LoVo (cell line): ENCODE data around the gene RAI1.

Experiments used
- DNase-seq: peaks from one replicate; pipeline ENCODE4 v3.0.0-alpha.2; 2016; ENCODE audit warnings: low spot score

RAI1 gene

GRCh38 chr17:17766077-17766743 lies 85.0 kb downstream of the RAI1 start:
- DNase-seq, result no peak

GRCh38 chr17:17766744-17767120 lies 85.5 kb downstream of the RAI1 start:
- no peak for DNase-seq

- DNase-seq, result no peak
These were observed 86.1 kb downstream of the RAI1 start for GRCh38 chr17:17767154-17767869.

- DNase-seq, result no peak
These were observed 86.7 kb downstream of the RAI1 start for GRCh38 chr17:17767887-17768418.

GRCh38 chr17:17768424-17769088 lies 87.3 kb downstream of the RAI1 start:
- no peak for DNase-seq

- no peak for DNase-seq
These were observed 88.8 kb downstream of the RAI1 start for GRCh38 chr17:17769869-17770631.

- DNase-seq, result no peak
These were observed 89.4 kb downstream of the RAI1 start for GRCh38 chr17:17770632-17771044.

GRCh38 chr17:17771498-17772201 lies 90.4 kb downstream of the RAI1 start:
- DNase-seq, result no peak

GRCh38 chr17:17772231-17772630 lies 91.0 kb downstream of the RAI1 start:
- DNase-seq, result no peak

GRCh38 chr17:17774009-17774881 lies 93.0 kb downstream of the RAI1 start:
- DNase-seq, result no peak

- no peak for DNase-seq
These were observed 95.6 kb downstream of the RAI1 start for GRCh38 chr17:17776889-17777288.

- DNase-seq, result no peak
These were observed 97.2 kb downstream of the RAI1 start for GRCh38 chr17:17778308-17779014.

GRCh38 chr17:17779015-17779611 lies 97.9 kb downstream of the RAI1 start:
- DNase-seq, result no peak

- no peak for DNase-seq
These were observed 99.8 kb downstream of the RAI1 start for GRCh38 chr17:17780922-17781590.

- DNase-seq, result no peak
These were observed 100.6 kb downstream of the RAI1 start for GRCh38 chr17:17781591-17782496.

GRCh38 chr17:17782523-17783115 lies 101.4 kb downstream of the RAI1 start:
- DNase-seq, result no peak

GRCh38 chr17:17783116-17783824 lies 102.0 kb downstream of the RAI1 start:
- no peak for DNase-seq
